HG03432 (cell line): Measurements from ENCODE around the gene PPARA.
"Not testable (repeated sequence)": the region's sequence is repeated elsewhere in the genome, so short reads cannot be mapped to it uniquely, and the experiment has no call there.

ENCODE experiments used
- ATAC-seq: cut with Tn5 transposase; IDR thresholded peaks from one replicate; pipeline ENCODE4 v1.9.1; 2021; ENCODE audit warnings: mild to moderate bottlenecking, moderate library complexity; ENCODE audit not compliant: unreplicated experiment

Gene PPARA

GRCh38 chr22:46240506-46240905 lies 90.2 kb downstream of the PPARA start:
- no peak for ATAC-seq

- ATAC-seq, result no peak
These were observed 90.6 kb downstream of the PPARA start for GRCh38 chr22:46240907-46241306.

GRCh38 chr22:46241396-46242007 lies 91.2 kb downstream of the PPARA start:
- ATAC-seq, result no peak

GRCh38 chr22:46242076-46242475 lies 91.8 kb downstream of the PPARA start:
- ATAC-seq, result no peak

GRCh38 chr22:46244771-46245170 lies 94.4 kb downstream of the PPARA start:
- ATAC-seq, result no peak

GRCh38 chr22:46245511-46245910 lies 95.2 kb downstream of the PPARA start:
- no peak for ATAC-seq

GRCh38 chr22:46246178-46246577 lies 95.9 kb downstream of the PPARA start:
- ATAC-seq, result no peak

GRCh38 chr22:46247443-46247975 lies 97.2 kb downstream of the PPARA start:
- no peak for ATAC-seq

GRCh38 chr22:46250035-46250782 lies 99.9 kb downstream of the PPARA start, which contains the start of gene CDPF1:
CDPF1 (minus strand) TSS chr22:46250293; CDS start chr22:46248284, 2,009 bp downstream.
- ATAC-seq, result peak; percentile 82

GRCh38 chr22:46250783-46251125 lies 100.4 kb downstream of the PPARA start:
- peak; percentile 22 for ATAC-seq

GRCh38 chr22:46251266-46251665 lies 100.9 kb downstream of the PPARA start:
- no peak for ATAC-seq

- no peak for ATAC-seq
These were observed 101.6 kb downstream of the PPARA start for GRCh38 chr22:46251816-46252380.

GRCh38 chr22:46256358-46256958 lies 106.1 kb downstream of the PPARA start:
- no peak for ATAC-seq

GRCh38 chr22:46259374-46259773 lies 109.0 kb downstream of the PPARA start:
- ATAC-seq, result no peak

GRCh38 chr22:46260038-46260437 lies 109.7 kb downstream of the PPARA start:
- no peak for ATAC-seq

- no peak for ATAC-seq
These were observed 112.3 kb downstream of the PPARA start for GRCh38 chr22:46262449-46263215.

- ATAC-seq, result no peak
These were observed 112.9 kb downstream of the PPARA start, which contains the start of gene PKDREJ for GRCh38 chr22:46263216-46263590. PKDREJ (minus strand) TSS chr22:46263343; CDS start chr22:46263322, 21 bp downstream.

GRCh38 chr22:46264520-46264919 lies 114.2 kb downstream of the PPARA start:
- not testable (repeated sequence) for ATAC-seq

GRCh38 chr22:46265627-46266026 lies 115.3 kb downstream of the PPARA start:
- not testable (repeated sequence) for ATAC-seq

GRCh38 chr22:46267431-46268279 lies 117.3 kb downstream of the PPARA start, which contains the start of gene TTC38:
TTC38 (plus strand) TSS chr22:46268008; CDS start chr22:46268040, 32 bp downstream.
- ATAC-seq, result peak; percentile 82
